Tibial nerve (tissue), 4 donors: Measurements from ENCODE around the gene EDN1.

Source experiments
- EP300 ChIP-seq, 2 donors: sonication (generic); formaldehyde crosslinking; IDR thresholded peaks; one replicate each; pipeline ENCODE4 v1.6.1; 2017; ENCODE audit warnings: antibody characterized with exemption in 2 of 2, mild to moderate bottlenecking in 1 of 2
- POLR2A ChIP-seq, 2 donors: fragments of 450-650 bp; IDR thresholded peaks; one replicate each; pipeline ENCODE4 v1.6.1; 2017; ENCODE audit warnings: antibody characterized with exemption in 2 of 2, mild to moderate bottlenecking in 2 of 2, moderate library complexity in 2 of 2
- TF ChIP-seq, protein P1 (sequence below), 5 experiments: fragments of 200-600 bp in 3 of 5; fragments of 450-650 bp in 2 of 5; sonication (generic) in 3 of 5; IDR thresholded peaks; one replicate each; pipeline ENCODE4 v1.5.1; 2016 to 2019; ENCODE audit warnings: antibody characterized with exemption in 5 of 5, mild to moderate bottlenecking in 3 of 5, moderate library complexity in 2 of 5

DNA sequence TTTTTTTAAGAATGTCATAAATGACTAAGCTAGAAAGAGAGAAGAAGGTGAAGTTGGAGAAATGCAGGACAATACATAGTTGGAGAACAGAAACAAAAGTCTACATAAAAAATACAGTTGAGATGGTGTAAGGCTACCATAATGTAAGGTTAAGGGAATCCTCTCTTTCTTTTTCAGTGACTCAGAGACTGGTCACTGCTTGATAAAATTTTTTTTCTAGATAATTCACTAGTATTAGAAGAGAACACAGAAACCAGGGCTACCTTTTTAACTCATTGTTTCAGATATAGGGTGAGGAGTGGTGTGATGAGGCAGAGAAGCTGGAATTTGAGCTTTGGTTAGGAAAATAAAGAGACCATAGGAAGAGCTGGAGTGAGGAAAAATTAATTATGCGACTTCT lies 18.2 kb upstream of the EDN1 start:
- TF ChIP-seq, protein P1, sequence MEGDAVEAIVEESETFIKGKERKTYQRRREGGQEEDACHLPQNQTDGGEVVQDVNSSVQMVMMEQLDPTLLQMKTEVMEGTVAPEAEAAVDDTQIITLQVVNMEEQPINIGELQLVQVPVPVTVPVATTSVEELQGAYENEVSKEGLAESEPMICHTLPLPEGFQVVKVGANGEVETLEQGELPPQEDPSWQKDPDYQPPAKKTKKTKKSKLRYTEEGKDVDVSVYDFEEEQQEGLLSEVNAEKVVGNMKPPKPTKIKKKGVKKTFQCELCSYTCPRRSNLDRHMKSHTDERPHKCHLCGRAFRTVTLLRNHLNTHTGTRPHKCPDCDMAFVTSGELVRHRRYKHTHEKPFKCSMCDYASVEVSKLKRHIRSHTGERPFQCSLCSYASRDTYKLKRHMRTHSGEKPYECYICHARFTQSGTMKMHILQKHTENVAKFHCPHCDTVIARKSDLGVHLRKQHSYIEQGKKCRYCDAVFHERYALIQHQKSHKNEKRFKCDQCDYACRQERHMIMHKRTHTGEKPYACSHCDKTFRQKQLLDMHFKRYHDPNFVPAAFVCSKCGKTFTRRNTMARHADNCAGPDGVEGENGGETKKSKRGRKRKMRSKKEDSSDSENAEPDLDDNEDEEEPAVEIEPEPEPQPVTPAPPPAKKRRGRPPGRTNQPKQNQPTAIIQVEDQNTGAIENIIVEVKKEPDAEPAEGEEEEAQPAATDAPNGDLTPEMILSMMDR (IDR thresholded peaks at IDR 0.05): no peak
- TF ChIP-seq POLR2A (IDR thresholded peaks at IDR 0.05) (no peak), EP300 (IDR thresholded peaks at IDR 0.05) (no peak)
